Erythroblast (primary cell): ENCODE results near the gene PRRT3.

ENCODE experiments used
- GATA1 ChIP-seq: IDR thresholded peaks from 2 replicates; pipeline ENCODE4 v1.6.1; 2011; ENCODE audit warnings: low read depth, mild to moderate bottlenecking, control low read depth, low read length, moderate library complexity
- POLR2A ChIP-seq: IDR thresholded peaks from 2 replicates; pipeline ENCODE4 v1.6.1; 2011; ENCODE audit warnings: mild to moderate bottlenecking, low read length

DNA sequence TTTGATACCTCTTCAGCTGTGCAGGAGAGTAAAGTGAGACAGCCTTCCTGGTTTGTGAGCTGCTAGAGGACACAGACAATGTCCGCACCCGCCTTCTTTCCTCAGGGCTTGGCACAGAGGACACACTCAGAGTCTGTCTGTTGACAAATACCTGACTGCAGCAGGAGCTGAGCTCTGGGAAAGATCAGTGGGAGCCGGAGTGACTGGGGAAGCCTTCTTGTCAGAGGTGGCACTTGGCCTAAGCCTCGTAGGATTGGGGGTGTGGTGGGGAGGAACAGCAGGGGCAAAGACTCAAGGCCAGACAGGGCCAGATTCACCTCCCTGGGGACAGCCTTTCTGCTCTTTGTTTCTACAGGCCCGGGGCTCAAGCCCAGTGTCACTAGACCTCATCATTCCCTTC is 38.6 kb downstream of the PRRT3 start:
- TF ChIP-seq POLR2A: no peak
- TF ChIP-seq GATA1: no peak
